HG03565 (cell line): ENCODE measurements around the gene UBAC1.

Experiments used
- ATAC-seq: cut with Tn5 transposase; IDR thresholded peaks from one replicate; pipeline ENCODE4 v1.9.1; 2021; ENCODE audit warnings: mild to moderate bottlenecking, moderate library complexity; ENCODE audit not compliant: unreplicated experiment

Gene UBAC1

GRCh38 chr9:135885100-135885853 is 75.9 kb downstream of the UBAC1 start:
- no peak for ATAC-seq

GRCh38 chr9:135884328-135885035 is 76.7 kb downstream of the UBAC1 start:
- no peak for ATAC-seq

- no peak for ATAC-seq
These were observed 77.6 kb downstream of the UBAC1 start for GRCh38 chr9:135883410-135884089.
